ENCODE measurements around the gene MAGI1.

The MAGI1 gene

GRCh38 chr3:65362688-65363087, 676.0 kb downstream of the MAGI1 start:
- DNase-seq (ENCODE audit: extremely low read depth, low read depth) = no peak

DNA sequence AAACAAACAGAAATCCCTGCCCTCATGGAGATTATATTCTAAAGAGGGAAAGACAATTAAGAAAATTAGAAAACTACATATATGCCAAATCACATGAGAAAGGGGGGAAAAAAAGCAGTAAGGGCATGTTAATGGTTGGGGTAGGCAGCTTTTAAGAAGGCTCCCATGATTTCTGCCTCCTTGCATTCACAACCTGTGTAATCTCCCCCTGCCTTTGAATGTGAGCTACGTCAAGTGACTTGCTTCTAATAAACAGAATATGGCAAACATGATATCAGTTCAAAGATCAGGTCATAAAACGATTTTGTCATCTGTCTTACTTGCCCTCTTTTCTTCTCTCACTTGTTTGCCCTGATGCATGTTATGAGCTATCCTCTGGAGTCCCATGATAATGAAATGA, 677.3 kb downstream of the MAGI1 start:
- no peak for TF ChIP-seq CTCF (IDR thresholded peaks at IDR 0.05; ENCODE audit: low read depth, low read length)
- DNase-seq (ENCODE audit: extremely low read depth, low read depth) = no peak

More at GRCh38 chr3:65362688-65363087, 676.0 kb downstream of the MAGI1 start:
- no peak for TF ChIP-seq CTCF (IDR thresholded peaks at IDR 0.05; ENCODE audit: low read depth, low read length)

- TF ChIP-seq CTCF (IDR thresholded peaks at IDR 0.05; ENCODE audit: low read depth, low read length) = no peak
Observed at GRCh38 chr3:65356331-65357248, 682.1 kb downstream of the MAGI1 start.

GRCh38 chr3:65354880-65355279, 683.8 kb downstream of the MAGI1 start:
- no peak for DNase-seq (ENCODE audit: extremely low read depth, low read depth)
- no peak for TF ChIP-seq CTCF (IDR thresholded peaks at IDR 0.05; ENCODE audit: low read depth, low read length)

More at GRCh38 chr3:65356331-65357248, 682.1 kb downstream of the MAGI1 start:
- DNase-seq (ENCODE audit: extremely low read depth, low read depth) = no peak

DNA sequence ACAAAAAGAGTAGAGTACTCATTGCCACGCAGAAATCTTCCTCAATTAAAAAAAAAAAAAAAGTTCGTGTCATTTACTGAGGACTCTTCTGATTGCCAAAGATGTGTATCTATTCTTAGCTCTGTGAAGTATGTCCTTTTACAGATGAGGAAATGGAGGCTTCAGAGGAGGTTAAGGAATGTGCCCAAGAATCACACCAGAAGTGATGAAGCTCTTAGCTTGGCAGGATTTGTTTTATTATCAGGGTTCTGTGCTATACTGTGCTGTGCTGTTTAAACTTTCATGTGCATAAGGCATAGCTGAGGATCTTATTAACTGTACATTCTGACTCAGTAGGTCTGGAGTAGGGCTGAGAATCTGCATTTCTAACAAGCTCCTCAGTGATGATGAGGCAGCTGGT, 685.8 kb downstream of the MAGI1 start:
- no peak for DNase-seq (ENCODE audit: extremely low read depth, low read depth)
- no peak for TF ChIP-seq CTCF (IDR thresholded peaks at IDR 0.05; ENCODE audit: low read depth, low read length)

DNA sequence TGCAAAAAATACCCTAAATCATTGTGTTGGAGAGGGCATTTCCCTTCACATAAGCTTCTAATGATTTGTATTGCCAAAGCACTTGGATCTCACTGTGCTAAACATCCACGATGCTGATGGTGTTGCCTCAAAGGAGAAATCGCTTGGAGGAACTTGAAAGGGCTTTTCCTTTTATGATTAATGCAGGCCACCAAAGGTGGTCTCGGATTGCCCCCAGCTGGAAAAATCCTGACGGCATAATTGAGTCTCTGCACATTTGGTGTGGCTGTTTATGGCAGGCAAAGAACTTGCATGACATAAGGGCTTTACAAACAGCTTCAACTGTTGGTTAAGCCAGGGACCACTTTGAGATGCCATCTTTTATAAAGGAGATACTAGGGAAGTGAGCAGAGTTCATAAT, 687.0 kb downstream of the MAGI1 start:
- no peak for DNase-seq (ENCODE audit: extremely low read depth, low read depth)
- no peak for TF ChIP-seq CTCF (IDR thresholded peaks at IDR 0.05; ENCODE audit: low read depth, low read length)

- no peak for TF ChIP-seq CTCF (IDR thresholded peaks at IDR 0.05; ENCODE audit: low read depth, low read length)
- DNase-seq (ENCODE audit: extremely low read depth, low read depth) = no peak
Observed at GRCh38 chr3:65350801-65351476, 687.8 kb downstream of the MAGI1 start.
